Breast epithelium (tissue), 3 donors: ENCODE measurements around the gene PCGF6.

Source experiments
- POLR2A ChIP-seq: fragments of 450-650 bp; IDR thresholded peaks from one replicate; pipeline ENCODE4 v1.6.1; 2016; ENCODE audit warnings: antibody characterized with exemption, mild to moderate bottlenecking, moderate library complexity
- POLR2AphosphoS5 ChIP-seq, 3 donors: sonication (generic); formaldehyde crosslinking; IDR thresholded peaks; one replicate each; pipeline ENCODE4 v1.6.1; 2017; ENCODE audit warnings: antibody characterized with exemption in 3 of 3
- TF ChIP-seq, protein P1 (sequence below), 3 donors: fragments of 450-650 bp; IDR thresholded peaks; one replicate each; pipeline ENCODE4 v1.5.1; 2016 to 2017; ENCODE audit warnings: antibody characterized with exemption in 3 of 3, mild to moderate bottlenecking in 3 of 3, moderate library complexity in 3 of 3

GRCh38 chr10:103276896-103277712 is 73.8 kb downstream of the PCGF6 start, which contains the start of gene INA:
- TF ChIP-seq, protein P1, sequence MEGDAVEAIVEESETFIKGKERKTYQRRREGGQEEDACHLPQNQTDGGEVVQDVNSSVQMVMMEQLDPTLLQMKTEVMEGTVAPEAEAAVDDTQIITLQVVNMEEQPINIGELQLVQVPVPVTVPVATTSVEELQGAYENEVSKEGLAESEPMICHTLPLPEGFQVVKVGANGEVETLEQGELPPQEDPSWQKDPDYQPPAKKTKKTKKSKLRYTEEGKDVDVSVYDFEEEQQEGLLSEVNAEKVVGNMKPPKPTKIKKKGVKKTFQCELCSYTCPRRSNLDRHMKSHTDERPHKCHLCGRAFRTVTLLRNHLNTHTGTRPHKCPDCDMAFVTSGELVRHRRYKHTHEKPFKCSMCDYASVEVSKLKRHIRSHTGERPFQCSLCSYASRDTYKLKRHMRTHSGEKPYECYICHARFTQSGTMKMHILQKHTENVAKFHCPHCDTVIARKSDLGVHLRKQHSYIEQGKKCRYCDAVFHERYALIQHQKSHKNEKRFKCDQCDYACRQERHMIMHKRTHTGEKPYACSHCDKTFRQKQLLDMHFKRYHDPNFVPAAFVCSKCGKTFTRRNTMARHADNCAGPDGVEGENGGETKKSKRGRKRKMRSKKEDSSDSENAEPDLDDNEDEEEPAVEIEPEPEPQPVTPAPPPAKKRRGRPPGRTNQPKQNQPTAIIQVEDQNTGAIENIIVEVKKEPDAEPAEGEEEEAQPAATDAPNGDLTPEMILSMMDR (IDR thresholded peaks at IDR 0.05) = no peak
- no peak for TF ChIP-seq POLR2A
- no peak for TF ChIP-seq POLR2AphosphoS5 (IDR thresholded peaks at IDR 0.05)
